ENCODE data around the gene VWC2L. TPM values are rescaled to one million over a fixed set of nuclear protein-coding genes. Genes with fewer than 3 reads are reported as not detected.

The VWC2L gene
- total RNA-seq, 2 donors from 2014 or later = not detected

- H3K27ac Mint-ChIP-seq = no peak overlapping the region
- no peak for TF ChIP-seq CTCF (conservative IDR thresholded peaks at IDR 0.05)
Observed at GRCh38 chr2:214545898-214546542, 135.2 kb downstream of the VWC2L start.

GRCh38 chr2:214547931-214548330, 137.1 kb downstream of the VWC2L start:
- no peaks in the 10 kb centered on the region for H3K36me3 Mint-ChIP-seq (ENCODE audit: low read depth)

More at GRCh38 chr2:214545898-214546542, 135.2 kb downstream of the VWC2L start:
- Histone ChIP-seq H3K36me3 (ENCODE audit: control insufficient read depth, insufficient read depth, low read length) (no peaks in the 10 kb centered on the region), H3K4me3 (ENCODE audit: low read length) (no peak overlapping the region), H3K4me1 (ENCODE audit: control insufficient read depth, insufficient read depth, low read length) (no peaks in the 10 kb centered on the region), H3K9me3 (ENCODE audit: control insufficient read depth, low read length) (no peaks in the 10 kb centered on the region), H3K27ac (ENCODE audit: low read depth, low read length) (no peak overlapping the region), H3K9ac (ENCODE audit: extremely low read depth, low read length, poor library complexity, severe bottlenecking) (no peak overlapping the region), H3K27me3 (ENCODE audit: control insufficient read depth, insufficient read depth, low read length, poor library complexity, severe bottlenecking) (no peaks in the 10 kb centered on the region)
- Mint-ChIP-seq H3K4me3 (no peak overlapping the region), H3K4me1 (no peaks in the 10 kb centered on the region), H3K36me3 (ENCODE audit: low read depth) (no peaks in the 10 kb centered on the region), H3K27me3 (ENCODE audit: insufficient read depth) (no peaks in the 10 kb centered on the region), H3K9me3 (no peaks in the 10 kb centered on the region)
- no peak for DNase-seq
- 100% methylated on average over 1 of the region's 1 CpG; no CpG with 5 or more reads in 1 of the 2 experiments for WGBS, 2 experiments (ENCODE audit: insufficient coverage in 1 of 2, insufficient read length in 1 of 2)

GRCh38 chr2:214549946-214550345, 139.1 kb downstream of the VWC2L start:
- H3K27me3 ChIP-seq (ENCODE audit: control insufficient read depth, insufficient read depth, low read length, poor library complexity, severe bottlenecking) = no peaks in the 10 kb centered on the region
- no peak for DNase-seq
- no peak overlapping the region for H3K4me3 ChIP-seq (ENCODE audit: low read length)
- no peak overlapping the region for H3K27ac Mint-ChIP-seq
- no peaks in the 10 kb centered on the region for H3K4me1 ChIP-seq (ENCODE audit: control insufficient read depth, insufficient read depth, low read length)
- TF ChIP-seq CTCF (conservative IDR thresholded peaks at IDR 0.05) = no peak
- no peak overlapping the region for H3K4me3 Mint-ChIP-seq
- H3K9ac ChIP-seq (ENCODE audit: extremely low read depth, low read length, poor library complexity, severe bottlenecking) = no peak overlapping the region
- no peak overlapping the region for H3K27ac ChIP-seq (ENCODE audit: low read depth, low read length)
- no peaks in the 10 kb centered on the region for H3K36me3 Mint-ChIP-seq (ENCODE audit: low read depth)
- H3K4me1 Mint-ChIP-seq = no peaks in the 10 kb centered on the region
- WGBS, 2 experiments (ENCODE audit: insufficient coverage in 1 of 2, insufficient read length in 1 of 2) = 95% methylated on average over 1 of the region's 2 CpGs; no CpG with 5 or more reads in 1 of the 2 experiments
- no peaks in the 10 kb centered on the region for H3K9me3 Mint-ChIP-seq
- H3K27me3 Mint-ChIP-seq (ENCODE audit: insufficient read depth) = peaks cover 2% of the 10 kb centered on the region
- H3K9me3 ChIP-seq (ENCODE audit: control insufficient read depth, low read length) = no peaks in the 10 kb centered on the region
- no peaks in the 10 kb centered on the region for H3K36me3 ChIP-seq (ENCODE audit: control insufficient read depth, insufficient read depth, low read length)

More at GRCh38 chr2:214547931-214548330, 137.1 kb downstream of the VWC2L start:
- Mint-ChIP-seq H3K9me3 (no peaks in the 10 kb centered on the region), H3K4me3 (no peak overlapping the region), H3K27ac (no peak overlapping the region), H3K27me3 (ENCODE audit: insufficient read depth) (no peaks in the 10 kb centered on the region), H3K4me1 (no peaks in the 10 kb centered on the region)
- Histone ChIP-seq H3K27ac (ENCODE audit: low read depth, low read length) (no peak overlapping the region), H3K27me3 (ENCODE audit: control insufficient read depth, insufficient read depth, low read length, poor library complexity, severe bottlenecking) (no peaks in the 10 kb centered on the region), H3K4me1 (ENCODE audit: control insufficient read depth, insufficient read depth, low read length) (no peaks in the 10 kb centered on the region), H3K9ac (ENCODE audit: extremely low read depth, low read length, poor library complexity, severe bottlenecking) (no peak overlapping the region), H3K9me3 (ENCODE audit: control insufficient read depth, low read length) (no peaks in the 10 kb centered on the region), H3K4me3 (ENCODE audit: low read length) (no peak overlapping the region), H3K36me3 (ENCODE audit: control insufficient read depth, insufficient read depth, low read length) (no peaks in the 10 kb centered on the region)
- no peak for DNase-seq
- no peak for TF ChIP-seq CTCF (conservative IDR thresholded peaks at IDR 0.05)
- WGBS, 2 experiments (ENCODE audit: insufficient coverage in 1 of 2, insufficient read length in 1 of 2) = 55 to 64% methylated on average over 2 to 3 of the region's 3 CpGs

All from endodermal cell (in vitro differentiated cells).